Prostate gland (tissue), 2 donors: ENCODE results near the gene XCL2.

Source experiments
- CTCF ChIP-seq, 4 experiments: fragments of 200-600 bp in 2 of 4; fragments of 450-650 bp in 2 of 4; sonication (generic) in 2 of 4; IDR thresholded peaks; 1 replicate in 3 of 4; 2 replicates in 1 of 4; pipeline ENCODE4 v1.5.1; 2016 to 2019; ENCODE audit warnings: antibody characterized with exemption in 4 of 4, mild to moderate bottlenecking in 2 of 4, moderate library complexity in 2 of 4
- POLR2A ChIP-seq: fragments of 450-650 bp; IDR thresholded peaks from one replicate; pipeline ENCODE4 v1.6.1; 2016; ENCODE audit warnings: antibody characterized with exemption, mild to moderate bottlenecking

GRCh38 chr1:168591641-168592250, 47.9 kb upstream of the XCL2 start:
- TF ChIP-seq POLR2A (no peak), CTCF (IDR thresholded peaks at IDR 0.05) (no peak)
